ENCODE measurements around the gene GDF11.

GDF11 gene

DNA sequence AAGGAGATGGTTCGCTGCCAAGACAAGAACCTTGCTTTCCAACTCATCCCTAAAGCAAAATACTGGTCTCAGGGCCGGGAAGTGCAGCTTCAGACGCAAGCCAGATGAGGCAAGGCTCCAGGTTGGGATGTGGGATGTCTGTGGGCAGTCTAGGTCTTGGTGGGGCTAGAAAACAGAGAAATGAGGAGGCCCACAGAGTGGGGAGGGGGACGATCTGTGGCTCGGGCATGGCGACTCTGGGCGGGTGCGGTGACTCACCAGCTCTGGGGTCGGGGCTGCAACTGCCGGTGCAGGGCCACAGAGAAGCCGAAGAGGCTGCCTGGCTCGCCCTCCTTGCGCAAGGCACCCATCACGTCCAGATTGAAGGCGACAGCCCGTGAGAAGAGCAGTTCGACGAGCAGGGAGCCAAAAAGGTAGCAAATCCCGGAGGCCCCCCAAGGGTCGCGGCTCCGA, 35.7 kb upstream of the GDF11 start:
- no peak for DNase-seq (ENCODE audit: low spot score)

DNA sequence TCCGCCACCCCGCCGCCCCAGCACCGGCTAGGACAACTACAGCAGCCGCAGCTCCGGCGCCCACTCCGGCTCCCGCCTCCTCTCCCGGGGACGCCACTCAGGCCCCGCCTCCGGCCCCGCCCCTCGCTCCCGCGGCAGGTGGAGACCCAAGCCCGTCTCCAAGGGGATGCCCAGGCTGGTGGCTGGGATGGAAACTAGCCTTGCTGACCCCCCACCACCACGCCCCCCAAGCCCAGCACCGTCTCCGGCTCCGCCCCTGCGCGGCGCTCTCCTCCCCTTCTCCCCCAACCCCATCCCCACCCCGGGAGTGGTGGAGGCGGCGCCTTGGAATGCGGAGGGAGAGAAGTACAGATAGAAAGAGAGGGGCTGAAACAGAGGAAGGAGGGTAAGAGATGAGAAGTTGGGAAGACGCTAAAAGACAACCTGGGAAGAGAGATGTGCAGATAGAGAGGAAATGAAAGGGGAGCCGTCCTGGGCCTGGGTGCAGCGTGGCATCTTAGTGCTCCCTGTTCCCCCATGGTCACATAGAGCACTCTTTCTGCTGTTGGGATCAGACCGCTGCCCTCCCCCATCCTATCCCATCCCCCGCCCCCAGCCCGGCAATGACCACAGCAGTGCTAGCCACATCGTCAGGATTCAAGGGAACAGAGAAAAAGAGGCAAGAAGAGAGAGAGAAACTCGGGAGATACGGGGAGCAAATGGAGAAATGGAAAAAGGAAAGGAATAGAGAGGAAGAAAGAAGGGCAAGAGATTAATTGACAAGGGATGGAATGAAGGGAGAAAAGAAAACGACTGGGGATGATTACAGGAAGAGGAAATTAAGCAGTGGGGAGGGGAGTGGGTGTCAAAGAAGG, 34.9 kb upstream of the GDF11 start, which contains the start of gene ITGA7:
Gene ITGA7 (minus strand): TSS at position 64 of the 854 bp plus-strand sequence. CDS start 222 bp downstream, outside the sequence.
- DNase-seq (ENCODE audit: low spot score): no peak

DNA sequence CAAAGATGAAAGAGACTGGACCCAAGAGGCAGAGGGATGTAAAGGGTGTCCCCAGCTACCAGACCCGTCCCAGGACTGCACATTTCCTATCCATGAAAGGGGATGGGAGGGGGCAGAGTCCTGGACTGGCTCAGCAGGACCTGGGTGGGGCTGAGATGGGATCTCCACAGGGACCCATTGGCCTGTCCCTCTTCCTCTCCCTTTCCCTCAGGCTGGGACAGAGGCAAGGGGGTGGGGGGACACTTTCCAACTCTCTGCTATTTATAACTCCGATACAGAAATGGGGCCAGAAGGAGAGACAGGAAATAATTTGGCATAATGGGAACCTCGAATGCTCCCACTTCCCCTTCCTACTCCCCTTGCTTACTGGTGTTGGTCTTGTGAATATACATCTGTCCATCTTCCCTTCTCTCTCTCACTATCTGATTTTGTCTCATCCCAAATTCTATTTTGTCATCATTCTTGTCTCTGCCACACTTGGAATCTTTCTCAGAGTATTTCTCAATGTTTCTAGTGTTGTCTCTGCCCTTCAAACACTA, 34.2 kb upstream of the GDF11 start:
- no peak for DNase-seq (ENCODE audit: low spot score)

DNA sequence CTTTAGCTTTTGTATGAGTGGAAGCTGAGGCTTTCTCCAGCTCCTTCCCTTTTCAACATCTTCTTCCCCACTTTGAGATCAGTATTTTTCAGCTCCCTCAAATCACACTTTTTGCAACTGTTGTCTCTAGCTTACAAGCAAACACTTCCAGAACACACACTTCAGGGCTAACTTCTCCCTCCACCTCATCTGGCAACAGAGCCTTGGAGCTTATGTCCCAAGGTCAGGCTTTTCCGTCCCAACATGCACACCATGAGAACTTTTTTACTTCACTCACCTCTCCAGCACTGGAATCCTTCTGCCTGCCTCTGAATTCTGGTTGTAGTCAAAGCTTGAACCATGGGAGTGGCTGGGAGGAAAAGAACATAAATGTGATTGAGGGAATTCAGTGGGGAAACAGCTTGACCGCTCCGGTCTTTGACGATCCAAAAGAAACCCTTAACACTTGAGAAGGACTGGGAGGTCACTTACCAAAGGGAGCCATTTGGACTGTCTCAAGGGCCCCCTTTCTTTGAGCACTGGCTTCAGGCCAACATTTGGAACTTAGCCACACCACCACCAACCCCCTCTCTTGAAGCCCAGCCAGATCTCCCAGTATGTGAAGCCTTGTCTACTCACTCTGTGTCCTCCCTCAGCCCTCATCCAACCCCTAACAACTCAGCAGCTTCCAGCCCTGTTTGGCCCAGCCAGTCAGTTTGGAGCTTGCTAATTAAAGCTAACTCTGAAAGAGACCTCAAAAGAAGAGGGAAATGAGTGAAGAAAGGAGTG, 31.0 kb upstream of the GDF11 start:
- DNase-seq (ENCODE audit: low spot score): no peak

DNA sequence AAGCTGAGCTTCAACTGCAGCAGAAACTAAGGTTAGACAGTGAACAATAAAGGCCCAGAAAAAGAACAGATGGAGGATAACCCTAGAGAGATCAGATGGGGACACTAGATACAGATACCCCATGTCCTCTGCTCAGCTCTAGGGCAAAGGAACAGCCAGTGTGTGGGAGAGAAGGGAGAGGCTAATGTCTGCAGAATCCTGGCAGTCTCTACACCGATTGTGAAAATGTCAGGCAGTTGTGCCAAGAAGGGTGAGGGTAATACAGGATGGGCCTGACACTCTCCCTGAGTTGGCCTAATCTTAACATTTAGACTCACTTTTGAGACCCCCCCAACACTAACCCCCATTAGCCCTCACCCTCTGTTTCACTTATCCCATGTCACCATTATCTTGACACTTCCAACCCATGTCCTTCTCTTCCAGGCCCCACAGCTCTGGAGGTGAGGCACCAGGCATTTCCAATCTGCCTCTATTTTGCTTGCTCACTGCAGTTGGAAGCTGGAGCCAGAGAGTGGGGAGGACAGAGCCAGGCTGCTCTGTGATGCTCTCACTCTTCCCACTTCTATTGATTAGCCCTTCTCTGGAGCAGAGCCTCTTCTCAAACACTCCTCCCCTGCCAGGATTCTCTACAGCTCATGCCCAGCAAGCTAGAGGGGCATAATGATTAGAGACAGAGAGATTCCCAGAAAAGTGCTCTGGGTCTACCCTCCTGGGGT, 30.1 kb upstream of the GDF11 start:
- DNase-seq (ENCODE audit: low spot score): no peak

DNA sequence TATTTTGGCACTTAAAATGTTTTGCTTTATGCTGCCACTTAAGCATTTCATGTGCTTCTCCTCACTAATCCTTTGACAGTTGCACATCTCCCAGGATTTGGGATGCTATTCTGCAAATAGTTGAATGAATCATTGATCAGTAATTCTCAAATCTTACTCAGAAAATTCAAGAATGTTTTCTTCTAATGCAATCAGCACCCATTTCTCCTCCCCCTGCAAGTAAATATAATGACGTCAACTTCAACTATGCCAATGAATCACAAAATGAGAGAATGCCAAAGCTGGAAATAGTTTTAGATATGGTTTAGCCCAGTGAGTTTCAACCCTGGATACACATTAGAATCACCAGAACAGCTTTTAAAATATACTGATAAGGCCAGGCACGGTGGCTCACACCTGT, 29.2 kb upstream of the GDF11 start:
- DNase-seq (ENCODE audit: low spot score): no peak

DNA sequence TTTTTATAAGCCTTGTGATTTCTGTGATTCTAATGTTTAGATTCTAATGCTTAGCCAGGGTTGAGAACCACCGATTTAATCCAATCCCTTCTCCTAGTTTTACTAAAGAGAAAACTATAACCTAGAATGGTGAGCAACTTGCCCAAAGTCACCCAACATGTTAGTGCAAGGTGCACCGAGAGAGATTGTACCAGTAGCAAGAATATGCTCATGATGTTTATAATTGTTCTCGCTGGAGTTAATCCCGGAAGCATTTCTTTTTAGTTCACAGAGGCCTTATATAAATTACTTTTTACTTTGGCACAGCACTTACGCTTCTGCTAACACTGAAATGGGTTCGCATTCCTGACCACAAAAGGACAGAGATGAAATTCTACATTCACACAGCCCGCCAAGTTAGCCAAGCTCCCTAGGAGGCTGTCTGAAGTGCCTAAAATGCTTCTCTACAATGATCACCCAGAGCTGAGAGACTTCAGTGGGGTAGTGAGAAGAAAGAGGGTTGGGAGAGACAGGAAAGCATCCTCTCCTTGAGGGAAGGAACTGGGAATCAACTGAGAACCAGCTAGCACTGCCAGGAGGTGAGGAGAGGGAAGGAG, 27.7 kb upstream of the GDF11 start:
- no peak for DNase-seq (ENCODE audit: low spot score)

DNA sequence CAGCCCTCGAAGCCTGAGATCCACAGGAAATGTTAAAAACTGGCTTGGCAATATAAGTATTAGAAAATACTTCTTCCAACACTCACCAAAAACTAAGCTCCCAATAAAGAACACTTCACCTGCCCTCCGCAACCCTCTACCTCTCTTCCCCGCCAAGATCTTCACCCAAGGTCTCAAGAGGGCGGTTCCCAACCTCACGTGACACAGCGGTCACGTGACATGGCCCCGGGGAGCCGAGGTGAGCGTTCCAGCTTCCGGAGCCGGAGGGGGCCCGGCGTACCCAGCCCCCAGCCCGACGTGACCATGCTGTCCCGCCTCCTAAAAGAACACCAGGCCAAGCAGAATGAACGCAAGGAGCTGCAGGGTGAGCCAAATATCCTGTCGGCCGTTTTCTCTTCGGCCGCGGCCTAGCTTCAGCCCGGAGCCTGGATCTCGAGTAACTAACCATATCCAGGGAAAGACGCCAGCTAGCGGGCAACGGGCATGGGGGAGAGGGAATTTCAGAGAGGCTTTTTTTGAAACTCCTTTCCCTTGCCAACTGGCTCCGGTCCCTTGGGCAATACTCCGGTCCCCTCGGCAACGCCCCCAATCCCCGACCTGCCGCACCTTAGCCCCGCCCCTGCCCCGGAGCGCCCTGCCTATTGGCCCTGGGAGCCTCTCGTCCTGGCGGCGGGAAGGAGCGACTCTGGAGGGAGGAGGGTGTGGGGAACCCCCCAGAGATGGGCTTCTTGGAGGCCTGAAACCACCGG, 26.9 kb upstream of the GDF11 start, which contains the start of gene BLOC1S1:
Gene BLOC1S1 (plus strand): TSS at position 214 of the 749 bp plus-strand sequence. CDS start 6 bp downstream, at position 220.
- DNase-seq (ENCODE audit: low spot score): peak; percentile 97

DNA sequence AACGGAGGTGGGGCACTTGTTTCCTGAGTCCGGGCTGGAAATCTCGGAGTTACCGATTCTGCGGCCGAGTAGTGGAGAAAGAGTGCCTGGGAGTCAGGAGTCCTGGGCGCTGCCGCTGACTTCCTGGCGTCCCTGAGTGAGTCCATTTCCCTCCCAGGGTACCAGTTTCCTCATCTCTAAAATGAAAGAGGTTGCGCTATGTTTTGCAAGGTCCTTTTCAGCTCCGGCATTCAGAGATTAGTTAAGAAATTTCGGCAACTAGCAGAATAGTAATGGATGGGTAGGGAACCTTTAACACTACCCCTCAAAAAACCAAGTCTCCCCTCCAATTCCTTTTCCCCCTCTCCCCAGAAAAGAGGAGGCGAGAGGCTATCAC, 26.4 kb upstream of the GDF11 start:
- DNase-seq (ENCODE audit: low spot score): no peak

DNA sequence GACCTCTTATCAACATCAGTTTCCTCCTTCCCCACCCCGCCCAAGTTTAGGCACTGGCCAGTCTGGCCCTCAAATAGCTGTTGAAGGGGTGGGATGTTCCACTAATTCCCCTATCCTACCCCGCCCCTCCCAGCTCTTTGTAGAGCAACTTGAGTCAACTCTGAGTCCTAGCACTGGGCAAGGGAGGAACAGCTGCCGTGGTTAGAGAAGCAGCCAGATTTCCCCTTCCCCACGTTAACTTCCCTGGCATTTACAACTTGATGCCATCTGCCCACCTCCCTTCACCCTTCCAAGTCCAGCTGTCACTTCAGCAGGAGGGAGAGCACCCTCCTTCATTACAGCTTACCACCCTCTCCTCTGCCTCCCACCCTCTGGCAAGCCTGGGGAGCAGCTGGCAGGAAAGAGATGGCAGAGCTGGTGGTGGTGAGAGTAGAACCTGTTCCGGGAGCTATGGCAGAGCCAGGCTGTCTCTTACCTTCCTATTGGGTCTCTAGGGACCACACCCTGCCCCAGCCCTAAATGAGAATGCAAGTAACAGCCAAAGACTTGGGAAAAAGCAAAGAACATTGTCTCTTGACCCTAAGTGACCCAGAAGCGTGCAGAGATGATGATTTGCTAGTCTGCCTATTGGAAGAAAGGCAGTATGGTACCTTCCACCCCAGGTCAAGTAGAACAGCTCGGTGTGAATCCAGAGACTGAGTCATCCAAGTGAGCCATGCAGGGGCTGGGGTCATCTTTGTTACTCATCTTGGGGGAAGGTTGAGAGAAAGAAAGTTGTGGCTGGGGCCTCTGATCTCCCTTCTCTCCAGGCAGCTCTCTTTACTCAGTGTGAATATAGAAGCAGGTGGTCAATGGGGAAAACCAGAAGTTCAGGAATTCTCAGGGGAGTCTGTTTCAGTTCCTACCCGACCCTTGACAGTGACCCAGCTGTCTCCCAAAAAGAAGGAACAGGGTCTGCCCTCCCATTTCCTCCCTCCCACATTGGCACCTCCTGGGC, 25.6 kb upstream of the GDF11 start:
- no peak for DNase-seq (ENCODE audit: low spot score)

DNA sequence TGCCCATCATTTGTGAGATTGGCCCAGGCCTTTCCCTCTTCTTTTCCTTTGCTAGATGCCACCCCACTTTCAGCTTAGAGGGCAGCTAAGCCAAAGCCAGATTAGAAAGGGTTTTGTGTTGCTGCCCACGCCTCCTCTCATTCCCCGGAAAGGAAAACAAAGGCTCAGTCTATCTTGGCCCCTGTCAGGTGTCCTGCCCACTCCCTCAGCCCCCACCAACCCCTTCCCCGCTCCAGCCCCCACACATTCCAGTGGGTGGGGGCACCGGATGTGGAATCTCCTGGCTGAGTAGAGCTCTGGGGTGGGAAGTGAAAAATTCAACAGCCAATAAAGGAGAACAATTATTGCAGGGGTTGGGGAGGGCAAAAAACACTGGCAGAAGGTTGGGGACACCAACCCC, 24.9 kb upstream of the GDF11 start:
- no peak for DNase-seq (ENCODE audit: low spot score)

DNA sequence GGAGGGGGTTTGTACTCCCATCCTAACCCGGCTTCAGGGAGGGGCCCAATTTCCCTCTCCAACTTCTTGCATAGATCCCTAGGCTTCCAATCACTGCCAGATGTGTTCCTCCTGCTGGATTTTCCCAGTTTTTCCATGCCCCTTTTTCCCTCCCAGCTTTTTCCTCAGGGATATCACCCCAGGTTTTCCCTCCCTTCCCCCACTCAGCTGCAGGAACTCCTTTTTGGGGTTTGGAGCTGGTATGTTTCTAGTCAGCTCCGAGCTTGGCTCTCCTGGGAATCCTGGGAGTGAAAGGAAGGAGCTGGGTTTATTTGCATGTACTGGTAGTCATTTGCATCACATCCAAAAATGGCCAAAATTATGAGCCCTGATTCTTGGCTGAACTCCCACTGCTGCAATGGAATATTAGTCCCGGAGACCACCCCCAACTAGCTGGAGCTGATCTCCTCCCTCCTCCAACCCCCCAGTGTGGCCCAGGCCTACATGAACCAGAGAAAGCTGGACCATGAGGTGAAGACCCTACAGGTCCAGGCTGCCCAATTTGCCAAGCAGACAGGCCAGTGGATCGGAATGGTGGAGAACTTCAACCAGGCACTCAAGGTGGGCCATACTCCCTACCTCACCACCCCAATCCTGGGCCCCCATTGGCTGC, 24.2 kb upstream of the GDF11 start:
- DNase-seq (ENCODE audit: low spot score): no peak

DNA sequence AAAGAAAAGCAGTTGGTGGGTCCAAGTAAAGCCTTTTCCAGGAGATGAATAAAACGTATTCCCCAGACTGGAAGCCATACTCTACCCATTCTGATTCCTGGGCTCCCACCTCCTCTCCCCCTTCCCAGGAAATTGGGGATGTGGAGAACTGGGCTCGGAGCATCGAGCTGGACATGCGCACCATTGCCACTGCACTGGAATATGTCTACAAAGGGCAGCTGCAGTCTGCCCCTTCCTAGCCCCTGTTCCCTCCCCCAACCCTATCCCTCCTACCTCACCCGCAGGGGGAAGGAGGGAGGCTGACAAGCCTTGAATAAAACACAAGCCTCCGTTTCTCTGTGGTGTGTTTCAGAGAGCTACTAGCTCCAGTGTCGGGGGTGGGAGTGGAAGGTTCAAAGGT, 23.6 kb upstream of the GDF11 start:
- DNase-seq (ENCODE audit: low spot score): no peak

DNA sequence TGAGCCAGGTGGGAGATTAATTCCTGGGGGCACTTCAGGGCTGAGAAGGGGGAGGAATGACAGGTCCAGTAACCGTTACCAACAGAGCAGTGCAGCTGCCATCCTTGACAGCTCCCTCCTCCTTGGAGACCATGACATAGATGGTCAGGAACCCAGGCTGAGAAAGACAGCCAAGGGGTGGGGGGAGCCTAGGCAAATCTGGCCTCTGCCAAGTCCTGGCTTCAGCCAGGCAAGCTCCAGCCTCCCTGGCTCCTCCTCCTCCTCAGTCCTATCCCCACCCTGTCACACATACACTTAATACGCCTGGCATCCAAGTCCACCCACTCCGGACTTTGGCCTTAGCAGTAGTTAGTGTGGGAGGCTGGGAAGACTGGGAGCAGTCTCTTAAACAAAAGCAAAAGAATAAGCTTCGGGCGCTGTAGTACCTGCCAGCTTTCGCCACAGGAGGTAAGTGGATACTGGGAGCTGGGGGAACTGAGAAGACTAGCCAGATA, 22.8 kb upstream of the GDF11 start, which contains the start of gene RDH5:
Gene RDH5 (plus strand): TSS at position 323 of the 494 bp plus-strand sequence. CDS start 792 bp downstream, outside the sequence.
- DNase-seq (ENCODE audit: low spot score): no peak

DNA sequence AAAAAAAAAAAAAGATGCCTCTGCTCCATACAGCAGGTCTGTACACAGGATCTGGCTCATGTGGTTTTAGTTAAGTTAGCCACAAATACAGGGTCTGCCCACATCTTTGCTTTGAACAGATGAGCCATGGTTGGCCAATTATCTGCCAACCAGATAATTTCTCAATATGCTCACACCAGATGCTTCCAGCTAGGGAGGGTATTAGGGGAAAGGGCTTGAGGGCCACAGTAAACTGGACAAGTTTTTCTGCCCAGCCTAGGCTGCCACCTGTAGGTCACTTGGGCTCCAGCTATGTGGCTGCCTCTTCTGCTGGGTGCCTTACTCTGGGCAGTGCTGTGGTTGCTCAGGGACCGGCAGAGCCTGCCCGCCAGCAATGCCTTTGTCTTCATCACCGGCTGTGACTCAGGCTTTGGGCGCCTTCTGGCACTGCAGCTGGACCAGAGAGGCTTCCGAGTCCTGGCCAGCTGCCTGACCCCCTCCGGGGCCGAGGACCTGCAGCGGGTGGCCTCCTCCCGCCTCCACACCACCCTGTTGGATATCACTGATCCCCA, 22.0 kb upstream of the GDF11 start:
- peak; percentile 36 for DNase-seq (ENCODE audit: low spot score)

DNA sequence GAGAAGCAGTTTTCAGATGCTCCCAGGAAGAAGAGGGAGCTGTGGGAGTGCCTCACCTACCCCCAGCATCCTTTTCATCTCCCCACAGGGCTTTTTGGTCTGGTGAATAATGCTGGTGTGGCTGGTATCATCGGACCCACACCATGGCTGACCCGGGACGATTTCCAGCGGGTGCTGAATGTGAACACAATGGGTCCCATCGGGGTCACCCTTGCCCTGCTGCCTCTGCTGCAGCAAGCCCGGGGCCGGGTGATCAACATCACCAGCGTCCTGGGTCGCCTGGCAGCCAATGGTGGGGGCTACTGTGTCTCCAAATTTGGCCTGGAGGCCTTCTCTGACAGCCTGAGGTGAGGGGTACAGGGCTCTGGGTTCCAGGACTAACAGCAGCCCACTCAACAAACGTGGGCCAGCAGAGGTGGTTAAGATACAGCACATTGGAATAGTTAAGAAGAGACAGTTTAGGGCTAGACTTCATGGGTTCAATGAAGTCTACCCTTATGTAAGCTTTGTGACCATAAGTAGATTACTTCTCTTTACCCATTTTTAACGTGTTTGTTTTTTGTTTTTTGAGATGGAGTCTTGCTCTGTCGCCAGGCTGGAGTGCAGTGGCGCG, 21.2 kb upstream of the GDF11 start:
- no peak for DNase-seq (ENCODE audit: low spot score)

DNA sequence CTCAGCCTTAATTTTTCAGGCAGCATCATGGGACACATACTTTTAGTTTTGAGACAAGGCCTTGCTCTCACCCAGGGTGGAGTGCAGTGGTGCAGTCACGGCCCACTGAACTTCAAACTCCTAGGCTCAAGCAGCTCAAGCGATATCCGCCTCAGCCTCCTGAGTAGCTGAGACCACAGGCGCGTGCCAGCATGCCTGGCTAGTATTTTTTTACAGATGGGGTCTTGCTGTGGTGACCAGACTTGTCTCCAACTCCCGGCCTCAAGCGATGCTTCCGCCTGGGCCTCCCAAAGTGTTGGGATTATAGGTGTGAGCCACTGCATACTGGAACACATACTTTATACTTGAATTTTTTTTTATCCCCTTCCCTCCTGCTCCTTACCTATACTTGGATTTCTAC, 20.0 kb upstream of the GDF11 start:
- DNase-seq (ENCODE audit: low spot score): no peak
